ENCODE data around the gene SMIM41. TPM values are rescaled to one million over a fixed set of nuclear protein-coding genes. Genes with fewer than 3 reads are reported as not detected.
"Not testable (repeated sequence)": the region's sequence is repeated elsewhere in the genome, so short reads cannot be mapped to it uniquely, and the experiment has no call there.

SMIM41 gene
- total and polyA plus RNA-seq, 12 donors: 0.19 to 0.52 (median 0.27) TPM; not detected in 8

- H3K4me3 ChIP-seq: no peak overlapping the region
- intact Hi-C loops (cut with DNase I): no loop called here
- peaks cover 0 to 41% (median 27%) of the 10 kb centered on the region in 7 donors for H3K27me3 ChIP-seq
- H3K36me3 ChIP-seq: no peaks in the 10 kb centered on the region
- no peaks in the 10 kb centered on the region for H3K4me1 ChIP-seq
- WGBS, 2 donors: 77 to 80% methylated on average over 8 of the region's 8 CpGs
- TF ChIP-seq CTCF (IDR thresholded peaks at IDR 0.05): no peak
- H3K9me3 ChIP-seq: no peaks in the 10 kb centered on the region
- no peak for DNase-seq
- no peak for ATAC-seq
- no peak overlapping the region for H3K27ac ChIP-seq
Observed at GRCh38 chr12:52091869-52092268, 12.4 kb downstream of the SMIM41 start.

GRCh38 chr12:52093346-52093745, 13.8 kb downstream of the SMIM41 start:
- H3K4me1 ChIP-seq: no peaks in the 10 kb centered on the region
- H3K27me3 ChIP-seq: peaks cover 0 to 43% (median 27%) of the 10 kb centered on the region in 7 donors
- 84 to 87% methylated on average over 7 of the region's 7 CpGs for WGBS, 2 donors
- H3K36me3 ChIP-seq: no peaks in the 10 kb centered on the region
- H3K9me3 ChIP-seq: no peaks in the 10 kb centered on the region
- intact Hi-C loops (cut with DNase I): no loop called here
- no peak for DNase-seq
- H3K27ac ChIP-seq: no peak overlapping the region
- TF ChIP-seq CTCF (IDR thresholded peaks at IDR 0.05): no peak
- no peak for ATAC-seq
- H3K4me3 ChIP-seq: no peak overlapping the region

DNA sequence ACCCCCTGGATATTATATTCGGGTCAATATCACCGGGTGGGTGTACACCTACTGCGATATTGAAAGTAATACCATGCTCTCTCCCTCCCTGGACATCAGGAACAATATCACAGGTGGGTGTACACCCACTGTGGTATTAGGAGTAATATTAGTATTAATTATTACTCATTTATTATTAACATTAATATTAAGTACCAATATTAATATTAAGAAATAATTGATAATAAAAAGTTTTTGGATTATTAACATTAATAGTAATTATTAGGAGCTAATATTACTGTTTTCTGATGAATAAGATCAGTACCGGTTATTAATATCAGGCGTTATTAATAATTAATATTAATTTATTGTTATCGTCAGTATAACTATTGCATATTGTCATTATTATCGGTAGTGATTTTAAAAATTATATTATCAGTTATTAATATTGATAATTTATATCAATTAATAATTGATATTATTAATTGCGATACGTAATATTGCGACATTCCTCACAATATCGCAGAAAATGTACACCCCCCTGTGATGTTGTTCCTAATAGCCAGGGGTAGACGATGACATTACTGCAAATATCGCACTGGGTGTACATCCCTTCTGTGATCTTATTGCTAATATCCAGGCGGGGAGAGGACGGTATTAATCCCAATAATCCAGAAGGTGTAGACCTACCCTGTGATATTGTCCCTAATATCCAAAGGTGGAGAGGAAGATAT, 17.0 kb downstream of the SMIM41 start:
- DNase-seq (no peak), ATAC-seq (no peak)
- H3K36me3 ChIP-seq: no peaks in the 10 kb centered on the region
- no peak for TF ChIP-seq CTCF (IDR thresholded peaks at IDR 0.05)
- H3K27ac ChIP-seq: no peak overlapping the region
- H3K4me3 ChIP-seq: no peak overlapping the region
- peaks cover 0 to 56% (median 16%) of the 10 kb centered on the region in 7 donors for H3K27me3 ChIP-seq
- WGBS, 2 donors: 93% methylated on average over 15 of the region's 15 CpGs
- intact Hi-C loops (cut with DNase I): no loop called here
- no peaks in the 10 kb centered on the region for H3K4me1 ChIP-seq
- H3K9me3 ChIP-seq: no peaks in the 10 kb centered on the region

DNA sequence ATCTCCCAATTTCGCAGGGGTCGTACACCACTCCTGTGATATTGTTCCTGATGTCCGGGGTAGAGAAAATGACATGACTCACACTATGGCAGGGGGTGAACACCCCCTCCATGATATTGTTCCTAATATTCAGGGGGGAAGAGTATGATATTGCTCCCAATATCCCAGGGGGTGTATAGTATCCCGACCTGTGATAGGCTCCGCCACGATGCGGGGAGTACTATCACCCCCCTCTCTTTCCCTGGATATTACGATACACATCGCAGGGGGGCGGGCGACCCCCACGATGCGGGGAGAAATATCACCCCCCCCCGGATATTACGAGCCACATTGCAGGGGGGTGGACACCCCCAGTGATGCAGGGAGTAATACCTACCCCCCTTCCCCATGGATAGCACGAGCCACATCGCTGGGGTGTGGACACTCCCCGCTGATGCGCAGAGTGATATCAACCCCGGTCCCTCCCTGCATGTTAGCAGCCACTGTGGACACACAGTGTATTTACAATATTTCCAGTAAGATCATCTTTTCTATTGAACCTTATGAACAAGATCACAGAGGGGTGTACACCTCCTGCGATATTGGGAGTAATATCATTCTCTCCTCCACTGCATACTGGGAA, 17.7 kb downstream of the SMIM41 start:
- no peak for DNase-seq
- Histone ChIP-seq H3K36me3 (no peaks in the 10 kb centered on the region), H3K9me3 (no peaks in the 10 kb centered on the region), H3K4me1 (no peaks in the 10 kb centered on the region), H3K27me3 (peaks cover 0 to 63% (median 17%) of the 10 kb centered on the region in 7 donors), H3K27ac (no peak overlapping the region), H3K4me3 (no peak overlapping the region)
- WGBS, 2 donors: 84 to 86% methylated on average over 21 of the region's 21 CpGs
- intact Hi-C loops (cut with DNase I): no loop called here
- TF ChIP-seq CTCF (IDR thresholded peaks at IDR 0.05): no peak
- ATAC-seq: no peak

DNA sequence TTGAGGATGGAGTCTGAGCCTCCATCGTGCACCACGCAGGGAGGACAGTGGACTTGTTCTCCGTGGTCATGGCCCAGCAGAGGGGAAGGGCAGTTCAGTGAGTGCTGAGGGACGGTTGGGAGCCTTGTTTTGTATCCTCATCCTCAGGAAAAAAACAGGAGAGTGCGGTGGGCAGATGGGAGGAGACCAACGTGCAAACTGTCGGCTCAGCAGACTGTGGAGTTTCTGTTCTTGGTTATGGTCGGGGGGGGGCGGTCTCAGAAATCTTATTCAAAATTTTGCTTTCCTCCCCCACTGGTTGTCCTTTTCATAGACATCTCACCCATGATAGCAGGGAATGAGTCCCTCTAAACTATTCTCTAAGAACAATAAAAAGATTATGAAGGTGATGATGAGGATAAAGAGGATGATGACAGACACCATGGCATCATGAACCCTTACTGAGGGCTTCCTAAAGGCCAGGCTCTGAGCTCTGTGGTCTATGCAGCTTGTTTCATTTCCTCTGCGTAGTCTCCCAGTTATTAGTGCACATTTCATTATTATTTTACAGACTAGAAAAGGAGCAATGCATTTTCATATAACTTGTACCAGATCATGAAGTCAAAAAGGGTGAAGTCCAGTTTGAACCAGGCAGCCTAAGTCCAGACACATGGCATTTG, 25.1 kb downstream of the SMIM41 start:
- H3K4me3 ChIP-seq; ATAC-seq; DNase-seq; intact Hi-C loops (cut with DNase I); H3K4me1 ChIP-seq; H3K27ac ChIP-seq; H3K9me3 ChIP-seq; H3K36me3 ChIP-seq: not testable (repeated sequence)
- H3K27me3 ChIP-seq: peaks cover 0 to 80% (median 46%) of the 10 kb centered on the region in 7 donors
- WGBS, 2 donors: 69 to 76% methylated on average over 10 of the region's 10 CpGs

DNA sequence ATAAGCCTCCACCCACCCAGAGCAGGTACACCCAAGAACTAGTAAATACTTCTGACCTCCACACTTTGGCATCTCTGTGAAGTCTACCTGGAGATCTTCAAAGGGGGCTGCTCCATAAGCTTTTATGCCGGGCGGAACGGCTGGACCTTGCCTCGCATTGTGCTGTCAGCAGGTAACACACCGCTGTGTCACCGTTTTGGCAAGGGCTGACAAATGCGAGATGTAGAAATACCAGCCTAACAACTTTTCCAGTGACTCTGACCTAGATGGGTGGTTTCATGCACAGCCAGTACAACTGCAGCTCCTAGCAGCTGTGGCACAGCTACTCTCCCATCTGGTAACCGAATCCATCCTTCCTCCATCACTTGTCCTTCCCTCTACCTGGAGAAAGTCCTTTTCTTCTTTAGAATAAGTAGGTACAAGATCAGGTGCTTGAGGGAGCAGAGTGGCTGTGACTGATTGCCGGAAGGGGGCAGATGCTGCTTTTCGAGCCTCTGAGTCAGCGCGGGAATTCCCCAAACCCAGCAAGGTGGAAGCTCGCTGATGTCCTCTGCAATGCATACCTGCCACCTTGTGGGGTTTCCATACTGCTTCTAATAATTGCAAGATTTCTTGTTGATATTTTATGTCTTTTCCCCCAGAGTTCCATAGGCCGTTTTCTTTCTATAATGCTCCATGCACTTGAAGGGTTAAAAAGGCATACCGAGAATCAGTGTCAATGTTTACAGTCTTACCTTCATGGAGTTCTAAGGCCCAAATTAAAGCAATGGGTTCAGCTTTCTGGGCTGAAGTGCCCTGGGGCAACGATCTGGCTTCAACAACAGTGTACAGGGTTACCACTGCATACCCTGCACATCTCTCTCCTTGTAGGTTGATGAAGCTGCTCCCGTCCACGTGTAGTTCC, 37.0 kb downstream of the SMIM41 start:
- not testable (repeated sequence) for H3K36me3 ChIP-seq, DNase-seq, H3K4me3 ChIP-seq, H3K9me3 ChIP-seq, H3K27ac ChIP-seq, ATAC-seq
- intact Hi-C loops (cut with DNase I): loop anchor here in 1 of 10 donors (5.0 kb wide), 1 partner anchor 119 kb away; no protein-coding TSS in a partner anchor
- H3K4me1 ChIP-seq: peaks cover under 1 to 15% (median 10%) of the 10 kb centered on the region in 9 donors
- WGBS, 2 donors: 57 to 66% methylated on average over 18 of the region's 18 CpGs
- H3K27me3 ChIP-seq: peaks cover 0 to 43% (median 28%) of the 10 kb centered on the region in 7 donors
